MM.1S (cell line): ENCODE measurements around the gene MMP21.

Experiments
- DNase-seq: peaks from one replicate; pipeline ENCODE4 v3.0.0-alpha.2; 2015
- H2AFZ ChIP-seq: fragments of 300-600 bp; sonication (generic); 2 replicates; pipeline ENCODE4 v1.6.0; 2016; ENCODE audit warnings: antibody characterized with exemption, low read length
- H3F3A ChIP-seq: fragments of 300-600 bp; sonication (generic); 2 replicates; pipeline ENCODE4 v1.6.1; 2016; ENCODE audit warnings: mild to moderate bottlenecking, antibody characterized with exemption, low read length, moderate library complexity, mixed read lengths; ENCODE audit not compliant: insufficient read depth
- H3K27ac ChIP-seq: fragments of 300-600 bp; sonication (generic); 2 replicates; pipeline ENCODE4 v1.5.1; 2016; ENCODE audit warnings: mild to moderate bottlenecking, low read length
- H3K27me3 ChIP-seq: fragments of 300-600 bp; sonication (generic); replicated peaks from 2 replicates; pipeline ENCODE4 v1.6.0; 2016; ENCODE audit warnings: low read length; ENCODE audit not compliant: insufficient read depth
- H3K36me3 ChIP-seq: fragments of 300-600 bp; sonication (generic); replicated peaks from 2 replicates; pipeline ENCODE4 v1.6.1; 2016; ENCODE audit warnings: mild to moderate bottlenecking, low read length, mixed read lengths; ENCODE audit not compliant: insufficient read depth
- H3K4me1 ChIP-seq: fragments of 300-600 bp; sonication (generic); 2 replicates; pipeline ENCODE4 v1.6.1; 2016; ENCODE audit warnings: low read length, mixed read lengths
- H3K4me2 ChIP-seq: fragments of 300-600 bp; sonication (generic); 2 replicates; pipeline ENCODE4 v1.6.0; 2016; ENCODE audit warnings: low read depth, low read length
- H3K4me3 ChIP-seq: fragments of 300-600 bp; sonication (generic); 2 replicates; pipeline ENCODE4 v1.5.1; 2016; ENCODE audit warnings: low read length, mixed read lengths
- H3K79me2 ChIP-seq: fragments of 300-600 bp; sonication (generic); 2 replicates; pipeline ENCODE4 v1.6.1; 2016; ENCODE audit warnings: mixed run types, low read length, mixed read lengths
- H3K9ac ChIP-seq: fragments of 300-600 bp; sonication (generic); 2 replicates; pipeline ENCODE4 v1.6.1; 2016; ENCODE audit warnings: low read length, mixed read lengths
- H3K9me2 ChIP-seq: fragments of 300-600 bp; sonication (generic); replicated peaks from 2 replicates; pipeline ENCODE4 v1.6.1; 2016; ENCODE audit warnings: mild to moderate bottlenecking, low read length, mixed read lengths; ENCODE audit not compliant: insufficient read depth
- H3K9me3 ChIP-seq: fragments of 300-600 bp; sonication (generic); replicated peaks from 2 replicates; pipeline ENCODE4 v1.6.1; 2016; ENCODE audit warnings: mild to moderate bottlenecking, low read length, mixed read lengths; ENCODE audit not compliant: insufficient read depth
- H4K20me1 ChIP-seq: fragments of 300-600 bp; sonication (generic); 2 replicates; pipeline ENCODE4 v1.6.1; 2016; ENCODE audit warnings: mild to moderate bottlenecking, low read length, moderate library complexity, mixed read lengths; ENCODE audit not compliant: insufficient read depth
- CTCF ChIP-seq: fragments of 300-600 bp; sonication (generic); IDR thresholded peaks from 2 replicates; pipeline ENCODE4 v1.5.1; 2016; ENCODE audit warnings: antibody characterized with exemption, low read length, mixed read lengths
- EZH2 ChIP-seq: fragments of 300-600 bp; sonication (generic); optimal IDR thresholded peaks from 2 replicates; pipeline ENCODE3; 2017; ENCODE audit warnings: low read depth, mild to moderate bottlenecking, antibody characterized with exemption, low read length, mixed read lengths
- EZH2phosphoT487 ChIP-seq: fragments of 300-600 bp; sonication (generic); IDR thresholded peaks from 2 replicates; pipeline ENCODE4 v1.6.1; 2018; ENCODE audit warnings: antibody characterized with exemption, low read length

The MMP21 gene

GRCh38 chr10:125795128-125795527 lies 19.5 kb upstream of the MMP21 start:
- peak overlapping the region; percentile 97 for H3K27ac ChIP-seq
- no peak for TF ChIP-seq EZH2phosphoT487
- no peak for TF ChIP-seq CTCF
- TF ChIP-seq EZH2, result no peak
- peak overlapping the region; percentile 37; the same call in 1 of the 2 replicates for H3K4me3 ChIP-seq
- H4K20me1 ChIP-seq, result no peaks in the 10 kb centered on the region
- no peaks in the 10 kb centered on the region for H3K36me3 ChIP-seq
- no peaks in the 10 kb centered on the region for H3K27me3 ChIP-seq
- H3K79me2 ChIP-seq, result no peaks in the 10 kb centered on the region
- H2AFZ ChIP-seq, result no peak overlapping the region
- no peak for DNase-seq
- H3K9ac ChIP-seq, result peak overlapping the region; percentile 32; the same call in 1 of the 2 replicates
- H3K4me2 ChIP-seq, result peak overlapping the region; percentile 77
- H3F3A ChIP-seq, result peaks cover 44% of the 10 kb centered on the region
- no peaks in the 10 kb centered on the region for H3K9me2 ChIP-seq
- H3K9me3 ChIP-seq, result no peaks in the 10 kb centered on the region
- peaks cover 65% of the 10 kb centered on the region for H3K4me1 ChIP-seq

- Histone ChIP-seq H3F3A (peaks cover 30% of the 10 kb centered on the region), H3K27ac (no peak overlapping the region), H3K79me2 (no peaks in the 10 kb centered on the region), H3K9ac (no peak overlapping the region), H3K36me3 (no peaks in the 10 kb centered on the region; the same call in 1 of the 2 replicates), H3K4me1 (peaks cover 55% of the 10 kb centered on the region), H3K9me2 (no peaks in the 10 kb centered on the region), H3K4me2 (no peak overlapping the region), H4K20me1 (no peaks in the 10 kb centered on the region), H3K27me3 (no peaks in the 10 kb centered on the region), H3K9me3 (no peaks in the 10 kb centered on the region), H3K4me3 (no peak overlapping the region), H2AFZ (no peak overlapping the region)
- TF ChIP-seq CTCF (no peak), EZH2 (no peak), EZH2phosphoT487 (no peak)
- no peak for DNase-seq
These were observed 17.0 kb upstream of the MMP21 start for GRCh38 chr10:125792342-125793300.

GRCh38 chr10:125788156-125789034 lies 12.8 kb upstream of the MMP21 start:
- no peaks in the 10 kb centered on the region for H3K9me3 ChIP-seq
- H2AFZ ChIP-seq, result peak overlapping the region; percentile 43
- peaks cover 21% of the 10 kb centered on the region for H3K4me1 ChIP-seq
- no peak overlapping the region for H3K4me3 ChIP-seq
- H4K20me1 ChIP-seq, result no peaks in the 10 kb centered on the region
- peak overlapping the region; percentile 47; the same call in 1 of the 2 replicates for H3K27ac ChIP-seq
- no peaks in the 10 kb centered on the region for H3K79me2 ChIP-seq
- H3K27me3 ChIP-seq, result no peaks in the 10 kb centered on the region
- peak; percentile 76 for DNase-seq
- H3F3A ChIP-seq, result no peaks in the 10 kb centered on the region
- no peaks in the 10 kb centered on the region for H3K9me2 ChIP-seq
- H3K36me3 ChIP-seq, result no peaks in the 10 kb centered on the region; the same call in 1 of the 2 replicates
- no peak for TF ChIP-seq CTCF
- no peak for TF ChIP-seq EZH2phosphoT487
- TF ChIP-seq EZH2, result no peak
- peak overlapping the region; percentile 41; the same call in 1 of the 2 replicates for H3K4me2 ChIP-seq
- H3K9ac ChIP-seq, result no peak overlapping the region
